NB4 (cell line): ENCODE results near the gene CADM1.

ENCODE experiments used
- MYC ChIP-seq: IDR thresholded peaks from 2 replicates; pipeline ENCODE4 v1.6.1; 2011; ENCODE audit warnings: low read depth, low read length
- POLR2A ChIP-seq: IDR thresholded peaks from 2 replicates; pipeline ENCODE4 v1.6.1; 2011; ENCODE audit warnings: mild to moderate bottlenecking; ENCODE audit not compliant: insufficient read length; ENCODE audit errors: extremely low read depth
- TF ChIP-seq, protein P1 (sequence below): IDR thresholded peaks from one replicate; pipeline ENCODE4 v1.5.1; 2012; ENCODE audit warnings: low read depth, low read length
- TF ChIP-seq, protein P2 (sequence below): IDR thresholded peaks from 2 replicates; pipeline ENCODE4 v1.6.1; 2011; ENCODE audit warnings: low read depth, low read length

DNA sequence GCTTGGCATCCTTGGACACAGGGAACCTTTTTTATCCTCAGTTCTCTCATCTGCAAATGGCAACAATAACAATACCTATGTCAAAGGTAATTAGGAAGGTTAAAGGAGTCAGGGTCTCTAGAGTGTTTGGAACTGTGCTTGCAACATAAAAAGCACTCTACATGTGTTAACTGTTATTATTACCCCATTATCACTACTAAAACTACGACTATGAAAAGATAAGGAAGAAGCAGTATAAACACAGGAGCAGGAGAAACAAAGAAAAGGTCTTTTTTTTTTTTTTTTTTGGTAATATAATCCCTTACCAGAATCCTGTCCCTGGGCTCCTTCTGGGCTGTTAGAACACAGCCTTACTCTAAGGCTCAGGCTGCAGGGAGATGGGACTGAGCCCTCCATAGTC, 348.2 kb downstream of the CADM1 start:
- TF ChIP-seq MYC, result no peak
- TF ChIP-seq, protein P1, sequence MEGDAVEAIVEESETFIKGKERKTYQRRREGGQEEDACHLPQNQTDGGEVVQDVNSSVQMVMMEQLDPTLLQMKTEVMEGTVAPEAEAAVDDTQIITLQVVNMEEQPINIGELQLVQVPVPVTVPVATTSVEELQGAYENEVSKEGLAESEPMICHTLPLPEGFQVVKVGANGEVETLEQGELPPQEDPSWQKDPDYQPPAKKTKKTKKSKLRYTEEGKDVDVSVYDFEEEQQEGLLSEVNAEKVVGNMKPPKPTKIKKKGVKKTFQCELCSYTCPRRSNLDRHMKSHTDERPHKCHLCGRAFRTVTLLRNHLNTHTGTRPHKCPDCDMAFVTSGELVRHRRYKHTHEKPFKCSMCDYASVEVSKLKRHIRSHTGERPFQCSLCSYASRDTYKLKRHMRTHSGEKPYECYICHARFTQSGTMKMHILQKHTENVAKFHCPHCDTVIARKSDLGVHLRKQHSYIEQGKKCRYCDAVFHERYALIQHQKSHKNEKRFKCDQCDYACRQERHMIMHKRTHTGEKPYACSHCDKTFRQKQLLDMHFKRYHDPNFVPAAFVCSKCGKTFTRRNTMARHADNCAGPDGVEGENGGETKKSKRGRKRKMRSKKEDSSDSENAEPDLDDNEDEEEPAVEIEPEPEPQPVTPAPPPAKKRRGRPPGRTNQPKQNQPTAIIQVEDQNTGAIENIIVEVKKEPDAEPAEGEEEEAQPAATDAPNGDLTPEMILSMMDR, result no peak
- TF ChIP-seq POLR2A, result no peak
- TF ChIP-seq, protein P2, sequence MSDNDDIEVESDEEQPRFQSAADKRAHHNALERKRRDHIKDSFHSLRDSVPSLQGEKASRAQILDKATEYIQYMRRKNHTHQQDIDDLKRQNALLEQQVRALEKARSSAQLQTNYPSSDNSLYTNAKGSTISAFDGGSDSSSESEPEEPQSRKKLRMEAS, result no peak
